GM19351 (cell line): ENCODE results near the gene APBA2.

ENCODE experiments used
- ATAC-seq: cut with Tn5 transposase; IDR thresholded peaks from one replicate; pipeline ENCODE4 v1.9.1; 2021; ENCODE audit warnings: mild to moderate bottlenecking, moderate library complexity; ENCODE audit not compliant: unreplicated experiment

Gene APBA2

GRCh38 chr15:29053661-29054131, 167.9 kb downstream of the APBA2 start:
- ATAC-seq = no peak

DNA sequence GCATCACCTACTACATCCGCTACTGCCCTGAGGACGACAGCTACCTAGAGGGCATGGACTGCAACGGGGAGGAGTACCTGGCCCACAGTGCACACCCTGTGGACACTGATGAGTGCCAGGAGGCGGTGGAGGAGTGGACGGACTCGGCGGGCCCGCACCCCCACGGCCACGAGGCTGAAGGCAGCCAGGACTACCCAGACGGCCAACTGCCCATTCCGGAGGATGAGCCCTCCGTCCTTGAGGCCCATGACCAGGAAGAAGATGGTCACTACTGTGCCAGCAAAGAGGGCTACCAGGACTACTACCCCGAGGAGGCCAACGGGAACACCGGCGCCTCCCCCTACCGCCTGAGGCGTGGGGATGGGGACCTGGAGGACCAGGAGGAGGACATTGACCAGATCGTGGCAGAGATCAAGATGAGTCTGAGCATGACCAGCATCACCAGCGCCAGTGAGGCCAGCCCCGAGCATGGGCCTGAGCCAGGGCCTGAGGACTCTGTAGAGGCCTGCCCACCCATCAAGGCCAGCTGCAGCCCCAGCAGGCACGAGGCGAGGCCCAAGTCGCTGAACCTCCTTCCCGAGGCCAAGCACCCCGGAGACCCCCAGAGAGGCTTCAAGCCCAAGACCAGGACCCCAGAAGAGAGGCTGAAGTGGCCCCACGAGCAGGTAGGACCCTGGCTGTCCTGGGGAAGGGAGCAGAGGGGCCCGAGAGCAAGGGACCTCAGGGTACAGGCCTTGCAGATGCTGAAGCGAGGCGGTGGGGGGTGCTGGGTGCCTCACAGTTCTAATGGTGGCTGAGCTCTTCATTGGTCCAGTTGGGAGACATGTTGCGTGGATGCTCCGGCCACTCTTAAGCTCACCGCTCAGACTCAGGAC, 168.6 kb downstream of the APBA2 start:
- no peak for ATAC-seq

- no peak for ATAC-seq
Measured at GRCh38 chr15:29055876-29056275, 170.1 kb downstream of the APBA2 start.

DNA sequence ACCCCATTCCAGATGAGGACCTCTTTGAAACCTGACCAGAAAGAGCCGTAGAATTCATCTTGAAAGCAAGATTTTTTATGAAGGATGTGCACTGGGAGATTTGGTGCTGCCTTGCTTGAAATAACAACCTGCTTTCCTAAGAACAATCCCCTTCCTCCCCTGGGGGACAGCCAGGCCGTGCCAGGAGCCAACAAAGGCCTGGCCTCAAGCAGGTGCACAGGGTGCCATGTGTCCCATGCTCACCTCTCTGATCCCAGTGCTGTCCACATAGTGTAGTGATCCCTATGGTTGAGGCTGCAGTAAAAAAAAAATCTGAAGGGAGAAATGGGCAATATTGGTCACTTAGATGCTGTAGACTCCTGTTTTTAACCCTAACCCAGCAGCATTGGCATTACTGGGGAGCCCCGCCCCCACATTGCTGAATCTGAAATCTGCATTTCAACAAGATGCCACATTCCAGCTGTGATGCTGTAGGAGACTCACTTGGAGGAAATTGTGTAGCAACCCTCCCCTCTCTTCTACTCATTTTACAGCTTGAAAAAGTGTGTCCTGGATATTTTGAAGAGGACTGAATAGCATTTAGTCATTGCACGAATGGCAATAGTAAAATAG, 171.2 kb downstream of the APBA2 start:
- no peak for ATAC-seq

DNA sequence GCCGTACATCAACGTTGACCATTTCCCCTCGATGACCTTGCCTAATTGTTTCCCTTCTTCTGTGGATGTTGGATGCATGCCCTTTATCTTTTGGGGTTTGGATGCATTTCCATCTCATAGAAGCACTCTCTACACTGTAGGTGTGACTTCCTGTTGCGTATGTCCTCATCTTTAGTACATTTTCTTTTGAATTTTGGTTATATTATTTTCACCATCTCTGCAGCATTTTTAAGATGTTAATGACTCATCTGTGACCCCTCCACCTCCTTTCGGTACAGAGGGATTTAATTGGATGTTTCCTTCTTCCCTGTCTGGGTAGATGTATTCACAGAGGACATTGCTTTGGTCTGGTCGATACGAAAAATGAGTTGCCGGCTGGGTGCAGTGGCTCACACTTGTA, 172.1 kb downstream of the APBA2 start:
- no peak for ATAC-seq

- no peak for ATAC-seq
Measured at GRCh38 chr15:29058903-29059539, 173.2 kb downstream of the APBA2 start.

GRCh38 chr15:29059871-29060640, 174.3 kb downstream of the APBA2 start:
- no peak for ATAC-seq

DNA sequence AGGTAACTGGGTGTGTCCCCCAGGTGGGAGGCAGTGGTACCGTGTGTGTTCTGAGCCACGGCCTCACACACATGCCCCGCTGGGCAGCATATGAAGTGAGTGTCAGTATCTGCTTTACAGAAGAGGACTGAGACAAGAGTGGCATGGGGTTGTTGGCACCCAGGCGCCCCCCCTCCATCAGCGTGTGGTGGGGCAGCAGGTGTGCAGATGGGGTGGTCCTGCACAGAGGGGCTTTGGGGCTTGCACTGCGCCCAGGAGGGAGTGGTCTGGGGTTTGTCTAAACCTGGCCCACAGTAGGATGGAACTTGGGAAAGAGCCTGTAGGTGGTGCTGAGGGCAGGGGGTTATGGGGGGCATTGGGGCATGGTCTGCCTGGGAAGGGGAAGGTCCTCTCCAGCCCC, 176.0 kb downstream of the APBA2 start:
- no peak for ATAC-seq

- no peak for ATAC-seq
Measured at GRCh38 chr15:29062179-29062591, 176.4 kb downstream of the APBA2 start.

- no peak for ATAC-seq
Measured at GRCh38 chr15:29062626-29063025, 176.9 kb downstream of the APBA2 start.

DNA sequence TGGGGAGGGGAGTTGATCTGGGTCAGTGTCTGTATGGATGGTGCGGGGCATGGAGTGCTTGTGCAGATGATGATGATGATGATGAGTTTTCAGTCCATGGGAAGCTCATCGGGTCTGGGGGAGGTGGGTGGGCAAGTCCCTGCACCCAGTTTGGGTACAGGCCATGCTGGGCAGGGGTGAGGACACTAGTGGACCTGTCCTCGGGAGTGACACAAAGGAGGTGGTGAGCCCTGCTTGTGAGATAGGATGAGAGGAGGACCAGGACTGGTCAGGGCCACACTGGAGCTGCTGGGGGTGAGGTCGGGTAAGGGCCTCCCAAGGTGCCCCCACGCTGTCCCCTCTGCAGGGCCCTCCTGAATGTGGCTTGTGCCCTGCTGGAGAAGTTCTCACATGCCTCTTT, 177.9 kb downstream of the APBA2 start:
- ATAC-seq = no peak

DNA sequence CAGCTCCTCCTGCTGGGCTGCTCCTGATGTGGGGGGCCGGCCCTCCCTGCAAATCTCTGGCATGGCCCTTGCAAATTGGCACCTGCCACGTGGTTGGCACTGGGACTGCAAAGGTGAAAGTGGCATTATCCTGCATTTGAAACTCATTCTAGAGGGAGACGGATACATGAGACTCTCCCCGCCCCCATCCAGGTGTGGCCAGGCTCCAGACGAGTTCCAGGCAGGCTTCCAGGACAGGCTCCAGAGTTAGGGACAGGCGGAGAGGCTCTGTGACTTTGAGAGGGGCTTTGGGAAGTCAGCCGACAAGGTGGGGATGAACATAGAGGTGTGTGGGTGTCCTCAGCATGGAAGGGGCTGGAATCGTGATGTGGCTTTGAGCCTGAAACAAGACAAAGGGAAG, 178.5 kb downstream of the APBA2 start:
- ATAC-seq = no peak

DNA sequence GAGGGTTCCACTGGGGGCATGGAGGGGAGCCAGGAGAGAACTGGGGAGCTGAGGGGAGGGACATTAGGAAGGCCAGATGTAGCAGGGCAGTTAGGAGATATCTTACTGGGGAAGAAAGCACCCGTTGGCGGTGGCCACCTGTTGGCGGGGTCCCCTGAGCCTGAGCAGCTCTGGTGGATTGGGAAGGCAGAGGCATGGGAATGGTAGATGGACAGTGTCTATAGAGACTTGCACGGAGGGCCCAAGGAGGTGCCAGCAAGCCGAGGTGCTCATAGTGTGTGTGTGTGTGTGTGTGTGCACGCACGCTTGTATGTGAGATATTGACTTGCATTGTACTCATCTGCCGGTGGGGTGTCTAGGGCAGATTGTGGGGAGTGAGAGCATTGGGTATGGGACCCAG, 179.0 kb downstream of the APBA2 start:
- no peak for ATAC-seq

- ATAC-seq = no peak
Measured at GRCh38 chr15:29065571-29065970, 179.8 kb downstream of the APBA2 start.

- ATAC-seq = no peak
Measured at GRCh38 chr15:29066310-29066709, 180.5 kb downstream of the APBA2 start.

GRCh38 chr15:29066838-29067237, 181.1 kb downstream of the APBA2 start:
- no peak for ATAC-seq

DNA sequence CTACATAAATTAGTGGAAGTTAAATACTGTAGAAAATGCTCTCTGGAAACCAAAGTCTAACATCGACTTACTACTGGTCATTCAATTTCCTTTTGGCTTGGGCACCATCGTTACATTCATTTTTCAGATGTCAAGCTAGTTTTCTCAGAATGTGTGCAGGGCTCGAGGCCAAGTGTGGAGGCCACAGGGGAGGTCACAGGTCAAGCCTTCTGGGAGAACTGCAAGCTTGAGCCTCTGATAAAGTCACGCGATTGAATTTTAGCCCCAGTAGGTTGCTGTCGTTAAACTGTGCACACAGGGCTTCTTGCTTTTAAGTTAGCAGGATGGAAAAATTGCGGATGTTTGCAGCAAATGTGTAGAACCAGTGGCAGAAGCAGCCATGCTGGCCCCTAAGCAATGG, 182.2 kb downstream of the APBA2 start:
- ATAC-seq = no peak

GRCh38 chr15:29070471-29071231, 184.9 kb downstream of the APBA2 start:
- no peak for ATAC-seq

DNA sequence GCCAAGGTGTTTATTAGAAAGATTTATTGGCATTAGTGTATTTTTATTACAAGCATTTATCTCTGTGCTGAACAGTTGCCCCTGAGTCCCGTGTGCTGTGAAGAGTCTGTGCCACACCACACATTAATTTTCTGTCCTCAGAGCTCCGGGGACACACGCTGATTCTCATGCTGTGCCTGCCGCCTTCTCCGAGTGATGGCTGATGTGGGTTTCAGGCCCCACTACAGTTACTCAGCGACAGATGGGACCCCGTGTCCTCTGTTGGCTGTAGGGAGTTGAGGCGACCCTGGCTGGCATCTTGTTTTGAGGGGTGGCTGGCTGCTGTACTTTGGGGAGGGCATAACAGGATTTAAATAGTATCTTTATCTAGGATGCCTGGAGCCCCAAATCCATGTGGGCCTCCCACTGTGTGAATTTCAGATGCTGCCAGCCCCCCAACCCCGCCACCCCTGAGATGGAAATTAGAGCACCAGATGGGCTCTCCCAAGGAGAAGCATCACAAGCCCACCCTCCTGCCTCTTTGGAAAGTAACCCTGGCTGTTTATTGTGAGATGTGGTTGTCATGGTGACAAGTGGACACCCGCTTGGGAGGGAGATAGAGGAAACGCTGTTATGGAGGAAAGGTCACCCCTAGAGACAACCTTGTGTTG, 185.6 kb downstream of the APBA2 start:
- no peak for ATAC-seq

DNA sequence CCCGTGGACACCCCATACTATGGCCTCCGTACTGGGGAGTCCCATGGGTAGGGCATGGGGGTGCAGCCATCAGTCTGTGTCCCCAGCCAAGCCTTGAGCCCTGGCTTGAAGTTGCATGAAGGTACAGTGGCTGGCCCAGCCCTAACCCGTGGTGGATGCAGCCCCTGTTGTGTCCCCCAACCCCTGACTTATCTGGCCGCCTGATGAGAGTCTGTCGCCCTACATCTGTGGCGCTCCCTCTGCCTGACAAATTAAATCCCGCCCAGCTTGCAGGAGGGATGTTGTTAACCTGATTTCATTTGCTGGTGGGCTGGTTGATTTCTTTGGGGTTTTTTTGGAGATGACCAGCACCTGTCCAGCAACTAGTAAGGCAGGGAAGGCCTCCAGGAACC, 186.1 kb downstream of the APBA2 start:
- ATAC-seq = no peak
